Measurements from ENCODE around the gene DPT.

GRCh38 chr1:168735974-168736373 lies 7.0 kb upstream of the DPT start:
- no peak for TF ChIP-seq POLR2A (IDR thresholded peaks at IDR 0.05; ENCODE audit: low read length)
- no peak for TF ChIP-seq GATA1 (IDR thresholded peaks at IDR 0.05; ENCODE audit: low read depth, low read length)
